ENCODE measurements around the gene VN1R5.

The VN1R5 gene

GRCh38 chr1:247300491-247301175, 44.8 kb downstream of the VN1R5 start:
- DNase-seq (ENCODE audit: low read depth, low spot score): no peak

GRCh38 chr1:247301176-247301540, 45.3 kb downstream of the VN1R5 start:
- DNase-seq (ENCODE audit: low read depth, low spot score): no peak

- DNase-seq (ENCODE audit: low read depth, low spot score): no peak
Measured at GRCh38 chr1:247303216-247303615, 47.3 kb downstream of the VN1R5 start.

GRCh38 chr1:247304031-247304430, 48.2 kb downstream of the VN1R5 start:
- no peak for DNase-seq (ENCODE audit: low read depth, low spot score)
